Activated naive CD4-positive, alpha-beta T cell treated with anti-CD3 and anti-CD28 coated beads, Interleukin-2, amount 50 U/mL, for 16 hours (primary cell): ENCODE measurements around the gene MAFG.
"Not testable (repeated sequence)": the region's sequence is repeated elsewhere in the genome, so short reads cannot be mapped to it uniquely, and the experiment has no call there.

Experiments
- DNase-seq: peaks from one replicate; pipeline ENCODE4 v3.0.0-alpha.2; 2020

The MAFG gene

GRCh38 chr17:81957691-81958432 lies 30.3 kb upstream of the MAFG start:
- DNase-seq: no peak

- no peak for DNase-seq
These were observed 29.4 kb upstream of the MAFG start for GRCh38 chr17:81956607-81957589.

DNA sequence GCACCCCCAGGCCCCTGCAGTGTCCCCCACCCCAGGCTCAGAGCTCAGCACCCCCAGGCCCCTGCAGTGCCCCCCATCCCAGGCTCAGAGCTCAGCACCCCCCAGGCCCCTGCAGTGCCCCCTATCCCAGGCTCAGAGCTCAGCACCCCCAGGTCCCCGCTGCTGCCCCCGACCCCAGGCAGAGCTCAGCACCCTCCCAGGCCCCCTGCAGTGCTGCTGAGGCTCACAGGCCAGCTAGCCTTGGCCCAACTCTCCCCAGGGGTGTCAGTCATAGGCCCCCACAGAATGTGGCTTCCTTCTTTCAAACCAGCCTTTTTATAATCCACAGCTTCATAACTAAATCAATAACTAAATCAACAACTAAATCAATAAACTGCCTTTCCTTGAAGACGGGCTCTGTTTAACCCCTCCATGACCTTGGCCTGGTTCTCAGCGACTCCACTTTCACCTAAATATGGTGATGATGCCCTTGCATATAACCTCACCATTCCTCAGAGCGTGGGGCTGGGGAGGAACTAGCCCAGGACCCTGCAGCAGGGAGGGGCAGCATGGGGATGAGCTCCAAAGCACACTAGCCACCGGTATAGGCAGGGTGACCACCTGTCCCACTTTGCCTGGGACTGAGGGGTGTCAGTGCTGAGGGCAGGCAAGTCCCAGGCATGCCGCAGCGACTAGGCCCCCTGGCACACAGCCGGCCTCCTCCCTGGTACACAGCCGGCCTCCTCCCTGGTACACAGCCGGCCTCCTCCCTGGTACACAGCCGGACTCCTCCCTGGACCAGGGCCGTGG lies 28.4 kb upstream of the MAFG start:
- DNase-seq: no peak

GRCh38 chr17:81955058-81955681 lies 27.6 kb upstream of the MAFG start:
- DNase-seq: no peak

- DNase-seq: no peak
These were observed 26.9 kb upstream of the MAFG start for GRCh38 chr17:81954131-81955057.

DNA sequence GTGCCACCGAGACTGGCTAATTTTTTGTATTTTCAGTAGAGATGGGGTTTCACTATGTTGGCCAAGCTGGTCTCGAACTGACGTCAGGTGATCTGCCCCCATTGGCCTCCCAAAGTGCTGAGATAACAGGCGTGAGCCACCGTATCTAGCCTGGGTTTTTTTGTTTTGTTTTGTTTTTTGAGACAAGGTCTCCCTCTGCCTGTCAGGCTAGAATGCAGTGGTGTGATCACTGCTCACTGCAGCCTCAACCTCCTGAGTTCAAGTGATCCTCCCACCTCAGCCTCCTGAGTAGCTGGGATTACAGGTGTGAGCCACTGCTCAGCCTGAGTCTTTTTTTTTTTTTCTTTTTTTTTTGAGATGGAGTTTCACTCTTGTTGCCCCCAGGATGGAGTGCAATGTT lies 25.9 kb upstream of the MAFG start:
- DNase-seq: not testable (repeated sequence)

- no peak for DNase-seq
These were observed 25.3 kb upstream of the MAFG start for GRCh38 chr17:81952792-81953228.

DNA sequence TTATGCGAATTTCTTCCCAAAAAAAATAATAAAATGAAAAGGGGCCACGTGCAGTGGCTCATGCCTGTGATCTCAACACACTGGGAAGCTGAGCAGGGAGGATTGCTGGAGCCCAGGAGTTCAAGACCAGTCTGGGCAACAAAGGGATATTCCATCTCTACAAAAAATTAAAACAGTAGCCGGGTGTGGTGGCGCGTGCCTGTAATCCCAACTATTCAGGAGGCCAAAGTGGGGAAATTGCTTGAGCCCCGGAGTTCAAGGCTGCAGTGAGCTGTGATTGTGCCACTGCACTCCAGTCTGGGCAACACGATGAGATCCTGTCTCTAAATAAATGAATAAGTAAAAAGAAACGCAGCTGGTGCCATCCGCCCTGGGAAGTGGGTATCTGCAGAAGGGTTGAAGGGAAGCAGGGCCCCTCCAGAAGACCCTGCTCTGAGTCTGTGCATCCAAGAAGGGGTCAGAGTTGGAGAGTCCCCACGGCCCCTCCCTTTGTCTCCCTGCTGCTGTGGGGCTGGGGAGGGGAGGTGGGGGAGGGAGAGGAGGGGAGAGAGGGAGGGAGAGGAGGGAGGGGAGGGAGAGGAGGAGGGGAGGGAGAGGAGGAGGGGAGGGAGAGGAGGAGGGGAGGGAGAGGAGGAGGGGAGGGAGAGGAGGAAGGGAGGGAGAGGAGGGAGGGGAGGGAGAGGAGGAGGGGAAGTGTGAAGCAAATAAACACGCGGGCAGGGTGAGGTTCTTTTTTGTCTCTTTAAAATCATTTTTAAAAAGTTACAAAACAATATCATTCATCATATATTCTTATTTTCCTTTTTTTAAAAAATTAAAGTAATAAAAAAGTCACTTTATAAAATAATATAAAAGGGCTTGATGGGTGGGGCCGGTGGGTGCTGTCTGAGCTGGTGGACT lies 24.5 kb upstream of the MAFG start:
- no peak for DNase-seq

DNA sequence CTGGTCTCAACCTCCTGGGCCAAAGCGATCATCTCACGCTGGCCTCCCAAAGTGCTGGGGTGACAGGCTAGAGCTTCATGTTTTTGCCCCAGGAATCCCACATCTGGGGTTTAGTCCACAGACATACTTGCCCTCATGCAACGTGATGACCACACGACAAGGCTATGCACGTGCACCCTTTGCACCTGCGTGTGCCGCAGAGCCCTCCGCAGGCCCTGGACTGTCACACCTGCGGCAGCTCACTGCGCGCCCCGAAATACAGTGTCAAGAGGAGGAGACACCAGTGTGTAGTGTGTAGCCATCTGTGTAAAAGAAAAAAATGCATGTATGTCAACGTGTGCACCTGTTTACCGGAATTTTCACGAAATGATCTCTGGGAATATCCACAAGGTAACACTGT lies 23.0 kb upstream of the MAFG start:
- DNase-seq: no peak

GRCh38 chr17:81948635-81949378 lies 21.3 kb upstream of the MAFG start:
- no peak for DNase-seq

GRCh38 chr17:81947189-81947588 lies 19.7 kb upstream of the MAFG start, which contains the start of gene MYADML2:
Gene MYADML2 (minus strand): TSS chr17:81947233. CDS start chr17:81941741, 5,492 bp downstream.
- no peak for DNase-seq

- DNase-seq: no peak
These were observed 17.3 kb upstream of the MAFG start for GRCh38 chr17:81944858-81945257.

- DNase-seq: no peak
These were observed 14.6 kb upstream of the MAFG start for GRCh38 chr17:81942167-81942553.

DNA sequence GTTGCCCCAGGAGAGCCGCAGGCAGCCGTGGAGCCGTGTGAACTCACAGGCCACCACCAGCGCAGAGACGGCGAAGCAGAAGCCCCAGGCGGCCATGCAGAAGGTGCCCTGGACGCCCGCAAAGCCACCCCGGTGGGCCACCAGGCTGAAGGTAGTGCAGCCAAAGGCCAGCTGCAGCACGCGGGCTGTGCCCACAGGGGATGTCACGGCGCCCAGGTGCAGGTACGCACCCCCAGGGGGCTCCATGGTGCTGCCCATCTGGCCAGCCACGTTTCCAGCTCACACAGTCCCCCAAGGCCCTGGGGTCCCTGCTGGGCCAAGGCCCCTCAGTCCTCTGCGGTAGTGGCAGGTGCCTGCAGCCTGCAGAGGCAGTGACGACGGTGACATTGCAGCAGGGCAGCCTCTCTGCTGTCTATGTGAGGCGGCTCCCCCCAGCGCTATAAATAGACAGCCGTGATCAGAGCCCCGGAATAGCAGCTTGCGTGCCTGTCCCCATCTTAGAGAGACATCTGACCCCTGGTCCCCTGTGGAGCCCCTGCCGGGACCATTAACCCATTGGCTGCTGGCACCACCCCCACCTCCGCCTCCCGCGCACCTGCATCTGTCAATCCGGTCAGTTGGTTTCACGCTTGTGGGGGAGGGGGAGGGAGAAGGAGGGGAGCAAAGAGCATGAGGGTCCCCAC lies 14.1 kb upstream of the MAFG start:
- DNase-seq: no peak

- no peak for DNase-seq
These were observed 13.3 kb upstream of the MAFG start for GRCh38 chr17:81940538-81941483.

DNA sequence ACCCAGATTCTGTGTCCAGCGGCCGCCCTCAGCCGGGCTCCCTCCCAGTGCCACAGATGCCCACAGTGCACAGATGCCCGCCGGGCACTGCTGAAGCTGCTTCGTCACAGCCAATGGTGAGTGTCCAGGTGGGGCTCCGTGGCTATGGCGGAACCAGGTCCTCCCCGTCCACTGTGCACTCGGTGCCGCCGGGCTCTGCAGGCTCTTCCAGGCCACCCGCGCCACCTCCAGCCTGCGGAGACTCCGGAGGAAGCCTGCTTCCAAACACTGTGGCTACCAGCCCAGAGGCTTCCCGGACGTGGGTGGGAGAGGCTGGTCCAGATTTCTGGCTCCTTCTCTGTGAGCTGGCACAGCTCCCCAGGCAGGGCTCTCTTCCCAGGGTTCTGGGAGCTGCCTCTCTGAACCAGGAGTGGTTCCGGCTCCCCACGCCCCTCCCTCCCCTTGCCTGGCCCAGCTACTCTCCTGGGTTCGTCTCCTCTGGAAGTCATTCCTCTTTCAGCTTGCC lies 12.4 kb upstream of the MAFG start:
- no peak for DNase-seq

DNA sequence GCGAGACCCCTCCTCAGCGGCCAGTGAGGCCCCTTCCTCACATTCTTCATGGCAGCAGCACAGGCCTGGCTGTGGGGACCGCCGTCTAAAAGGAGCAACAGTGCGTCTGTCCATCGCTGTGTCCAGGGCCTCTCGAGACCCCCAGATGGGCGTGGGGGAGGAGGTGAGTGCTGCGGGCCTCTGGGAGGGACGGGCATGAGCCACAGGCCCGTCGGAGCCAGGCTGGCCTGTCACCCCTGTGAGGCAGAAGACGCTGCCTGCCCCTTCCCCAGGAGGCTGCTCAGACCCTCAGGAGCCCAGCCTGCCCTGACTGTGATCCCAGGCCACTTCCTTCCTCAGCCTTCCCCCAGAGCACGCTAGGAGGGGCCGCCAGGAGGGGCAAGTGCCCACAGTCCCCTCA lies 11.7 kb upstream of the MAFG start:
- DNase-seq: no peak

DNA sequence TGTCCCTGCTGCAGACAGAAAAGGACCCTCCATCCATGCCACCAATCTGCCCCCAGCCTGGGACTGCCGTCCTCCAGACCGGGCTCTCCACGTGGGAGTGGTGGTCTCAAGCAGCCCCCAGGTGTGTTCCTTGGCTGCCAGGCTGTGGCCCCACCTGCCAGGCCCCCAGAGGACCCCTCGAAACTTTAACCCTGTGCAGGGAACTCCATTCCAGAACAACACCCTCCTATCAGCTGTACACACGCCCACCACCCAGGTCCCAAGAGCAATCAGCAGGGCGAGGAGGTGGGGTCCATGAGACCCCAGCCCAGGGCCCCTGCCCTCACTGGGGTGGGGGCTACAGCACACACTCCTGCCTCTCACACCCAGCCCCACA lies 8.2 kb upstream of the MAFG start:
- DNase-seq: no peak
